Measurements from ENCODE around the gene STON2.

Gene STON2

DNA sequence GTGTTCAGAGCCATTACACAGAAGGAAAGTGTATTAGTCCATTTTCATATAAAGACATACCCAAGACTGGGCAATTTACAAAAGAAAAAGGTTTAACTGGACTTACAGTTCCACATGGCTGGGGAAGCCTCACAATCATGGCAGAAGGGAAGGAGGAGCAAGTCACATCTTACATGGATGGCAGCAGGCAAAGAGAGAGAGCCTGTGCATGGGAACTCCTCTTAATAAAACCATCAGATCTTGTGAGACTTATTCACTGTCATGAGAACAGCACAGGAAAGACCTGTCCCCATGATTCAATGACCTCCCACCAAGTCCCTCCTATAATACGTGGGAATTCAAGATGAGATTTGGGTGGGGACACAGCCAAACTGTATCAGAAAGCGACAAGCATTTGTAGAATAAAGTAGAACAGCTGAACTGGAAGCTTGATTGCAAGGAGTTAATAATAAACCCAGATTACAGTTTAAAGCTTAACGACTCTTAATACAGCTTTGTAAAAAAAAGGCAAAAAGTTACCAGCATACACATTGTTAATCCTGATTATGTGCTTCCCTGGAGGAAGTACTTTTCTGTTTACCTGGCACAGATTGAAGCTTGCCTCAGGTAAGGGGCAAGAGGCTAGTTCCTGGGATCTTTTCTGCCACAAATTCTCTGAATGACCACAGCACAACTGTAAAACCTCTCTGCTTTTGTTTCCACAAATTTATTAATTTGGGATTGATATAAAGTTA is 18.1 kb upstream of the STON2 start:
- DNase-seq = no peak

DNA sequence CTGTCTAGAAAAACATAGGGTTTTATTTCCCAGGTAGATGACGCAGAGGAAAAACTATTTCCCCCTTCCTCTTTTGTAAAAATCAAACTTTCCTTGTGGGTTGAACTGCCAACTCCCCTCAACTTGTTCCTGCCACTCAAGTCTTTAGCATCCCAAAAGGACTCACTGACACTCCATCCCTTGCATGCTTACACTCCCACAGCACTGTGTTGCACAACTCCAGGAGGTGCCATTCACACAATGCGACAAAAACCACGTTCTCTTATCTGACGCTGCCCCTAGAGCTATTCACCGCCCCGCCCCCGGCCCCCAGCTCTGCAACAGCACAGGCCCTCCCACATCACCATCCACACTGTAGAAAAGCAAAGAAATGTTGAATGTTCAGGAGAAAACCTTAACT is 16.9 kb upstream of the STON2 start:
- no peak for DNase-seq

DNA sequence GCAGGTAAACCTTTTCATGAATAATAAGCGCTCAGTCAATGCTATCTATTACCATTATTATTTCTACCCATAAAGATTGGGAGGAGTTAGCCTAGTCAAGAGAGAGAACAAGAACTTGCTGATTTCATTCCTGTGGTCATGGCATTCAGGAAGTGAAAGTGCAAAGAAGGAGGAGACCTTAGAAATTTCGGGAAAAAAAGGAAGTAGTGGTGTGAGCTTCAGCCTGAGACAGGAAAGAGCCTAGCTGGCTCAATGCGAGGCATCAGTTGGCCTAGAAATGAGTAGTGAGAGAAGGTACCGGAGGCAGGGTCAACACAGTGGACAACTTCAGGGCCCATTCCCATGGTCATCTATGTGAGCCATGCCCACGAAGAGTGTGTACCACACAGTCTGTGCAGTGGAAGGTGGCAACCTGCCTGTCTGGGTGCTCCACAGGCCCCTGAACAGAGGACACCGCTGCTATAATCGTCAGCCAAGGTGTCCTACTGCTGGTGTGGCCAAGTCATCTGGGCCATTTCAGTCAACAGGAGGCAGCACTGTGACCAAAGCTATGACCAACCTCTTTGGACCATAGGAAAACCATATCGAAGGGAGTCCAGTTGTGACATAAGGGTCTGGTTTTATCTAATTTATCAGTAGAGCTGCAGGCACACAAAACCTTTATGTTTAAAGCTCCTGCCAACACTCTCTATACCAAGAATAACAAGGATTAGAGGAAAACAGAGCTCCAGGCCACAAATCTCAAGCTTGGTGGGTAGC is 16.2 kb upstream of the STON2 start:
- DNase-seq = no peak

DNA sequence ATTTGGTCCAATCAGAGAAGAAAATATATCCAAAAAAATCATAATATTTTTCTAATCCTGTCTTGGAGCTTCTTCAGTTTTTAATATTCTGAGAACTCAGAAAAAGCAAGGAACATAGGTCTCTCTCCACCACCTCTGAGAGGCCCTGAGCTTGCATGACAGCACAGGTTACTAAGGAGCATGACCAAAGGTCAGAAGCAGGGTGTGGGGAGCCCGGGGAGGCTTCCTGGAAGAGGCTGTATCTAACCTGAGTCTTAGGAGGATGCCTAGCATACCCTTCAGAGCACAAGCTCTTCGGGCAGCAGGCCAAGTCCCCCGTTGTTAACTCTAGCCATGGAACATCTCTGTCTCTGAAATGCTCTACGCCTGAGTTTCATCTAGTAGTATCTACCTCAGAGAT is 15.7 kb upstream of the STON2 start:
- DNase-seq = no peak

DNA sequence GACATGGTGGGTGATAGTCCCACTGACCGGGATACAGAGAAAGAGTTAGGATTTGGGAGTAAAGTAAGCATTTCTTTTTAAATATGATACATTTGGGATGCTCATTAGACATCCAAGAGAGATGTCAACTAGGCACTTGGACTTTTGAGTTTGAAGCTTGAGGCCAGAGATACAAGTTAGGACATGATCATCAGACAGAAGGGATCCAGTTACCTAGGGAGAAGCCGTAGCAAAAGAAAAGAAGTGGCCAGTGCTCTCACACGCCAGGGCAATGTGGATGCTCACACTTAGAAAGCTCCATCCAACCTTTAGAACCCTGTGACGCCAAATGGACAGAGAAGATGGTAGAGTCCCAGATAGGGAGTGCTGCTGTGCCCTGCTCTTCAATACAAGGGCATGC is 14.0 kb upstream of the STON2 start:
- DNase-seq = no peak

DNA sequence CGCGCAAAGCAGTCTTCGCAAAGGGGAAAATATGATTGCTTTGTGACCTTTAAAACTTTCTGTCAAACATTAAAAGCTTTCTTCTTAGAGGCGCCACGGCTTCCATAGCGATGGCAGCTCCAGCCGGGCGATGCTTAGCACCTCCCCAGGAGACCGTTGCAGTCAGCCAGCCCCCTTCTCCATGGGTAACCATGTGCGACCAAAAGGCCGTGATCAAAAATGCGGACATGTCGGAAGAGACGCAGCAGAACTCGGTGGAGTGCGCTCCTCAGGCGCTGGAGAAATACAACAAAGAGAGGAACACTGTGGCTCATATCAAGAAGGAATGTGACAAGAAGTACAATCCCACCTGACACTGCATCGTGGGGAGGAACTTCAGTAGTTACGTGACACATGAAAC is 12.7 kb upstream of the STON2 start:
- no peak for DNase-seq

DNA sequence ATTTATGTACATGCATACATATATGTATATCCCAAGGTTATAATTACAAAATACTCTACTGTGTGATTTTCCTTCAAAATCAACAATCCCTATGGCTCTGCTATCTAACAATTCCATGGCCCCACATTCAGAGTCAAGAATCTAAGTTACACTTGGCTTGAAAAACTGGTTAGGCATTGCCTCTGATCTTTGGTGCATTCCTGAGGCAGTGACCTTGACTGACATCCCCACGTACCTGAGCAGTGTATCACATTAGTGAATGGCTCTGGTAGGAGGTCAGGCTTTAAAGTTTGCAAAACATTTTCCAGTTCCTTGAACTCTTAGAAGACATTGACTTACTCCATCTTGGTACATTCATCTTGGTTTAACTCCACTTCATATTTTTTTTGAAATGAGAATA is 8.5 kb upstream of the STON2 start:
- DNase-seq = no peak

DNA sequence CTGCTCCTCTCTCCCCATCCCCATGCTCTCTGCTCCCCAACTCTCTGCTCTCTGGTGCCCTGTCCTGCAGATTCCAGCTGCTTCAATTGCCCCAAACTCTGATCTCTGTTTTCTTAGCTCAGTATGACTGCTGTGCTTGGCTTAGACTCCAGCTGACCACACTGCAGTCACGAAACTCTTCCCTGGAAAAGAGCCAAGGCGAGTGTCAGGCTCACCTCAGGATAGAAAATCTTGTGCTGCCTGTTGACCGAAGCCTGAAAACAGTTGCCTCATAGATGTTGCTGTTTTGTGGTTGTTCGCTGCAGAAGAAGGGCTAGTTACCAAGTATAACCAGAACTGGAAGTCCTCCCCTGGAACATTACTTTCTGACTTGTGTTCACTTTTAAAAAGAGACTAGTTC is 6.7 kb upstream of the STON2 start:
- DNase-seq = no peak

DNA sequence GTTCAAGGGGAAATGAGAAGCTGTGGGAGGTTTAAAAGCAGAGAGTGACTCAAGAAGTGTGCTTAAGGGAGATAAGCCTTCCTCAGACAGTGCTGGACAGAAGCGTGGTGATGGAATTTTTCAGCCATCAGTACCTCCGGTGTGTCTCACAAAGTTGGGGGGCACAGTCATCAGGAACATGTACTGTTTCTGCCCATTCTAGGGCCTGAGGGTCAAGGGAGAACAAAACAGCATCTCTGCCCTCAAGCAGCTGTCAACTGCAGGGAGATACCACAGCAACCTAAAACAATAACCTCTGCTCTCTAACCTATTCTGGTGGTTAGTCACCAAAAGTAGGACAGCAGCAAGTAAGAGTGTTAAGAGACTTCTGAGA is 2.0 kb upstream of the STON2 start:
- no peak for DNase-seq

DNA sequence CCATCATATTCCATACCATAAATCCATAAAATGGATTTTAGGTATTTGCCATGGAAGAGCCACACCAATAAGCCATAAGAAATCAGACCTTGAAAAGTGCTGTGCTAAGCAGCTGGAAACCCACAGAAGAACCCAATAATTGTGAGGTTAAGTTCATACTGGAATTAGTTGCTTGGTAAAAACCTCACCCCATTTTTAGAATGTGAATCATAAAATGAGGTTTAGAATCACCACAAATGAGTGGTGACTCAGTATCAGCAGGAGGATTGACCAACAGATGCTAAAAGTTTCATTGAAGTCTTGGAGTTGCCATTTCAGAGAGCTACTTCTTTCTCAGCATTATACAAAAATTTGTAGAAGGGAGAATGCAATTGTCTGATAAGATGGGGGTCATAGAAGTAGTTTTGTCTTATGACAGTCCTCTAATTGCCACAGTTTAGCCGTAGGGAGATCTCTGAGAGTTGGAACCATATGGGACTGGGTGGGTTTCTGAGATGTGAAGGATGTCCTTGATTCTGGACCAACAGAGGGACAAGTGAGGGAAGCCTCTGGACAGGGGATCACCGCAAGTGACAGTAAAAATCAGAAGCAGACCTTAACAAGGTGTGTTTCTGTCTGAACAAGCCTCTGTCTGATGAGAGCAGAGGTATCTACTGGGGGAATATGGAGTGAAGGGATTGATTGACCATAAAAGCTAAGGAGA is 1.4 kb upstream of the STON2 start:
- DNase-seq = no peak

DNA sequence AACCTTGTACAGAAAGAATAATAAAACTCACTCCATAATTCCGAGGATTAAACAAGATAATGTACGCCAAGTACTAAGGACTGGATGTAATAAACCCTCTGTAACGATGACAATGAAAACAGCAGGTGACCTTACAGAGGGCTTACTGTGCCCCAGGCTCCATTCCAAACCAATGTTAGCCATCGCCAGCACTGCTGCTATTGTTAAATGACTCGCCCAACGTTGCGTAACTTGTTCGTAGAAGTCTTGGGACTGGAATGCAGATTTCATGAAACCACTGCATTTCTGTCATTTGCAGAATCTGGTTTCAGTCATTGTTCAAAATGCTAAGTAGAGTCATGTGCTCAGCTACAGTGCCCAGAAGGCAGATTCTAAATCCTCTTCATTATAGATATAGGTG is 728 bp upstream of the STON2 start:
- no peak for DNase-seq

DNA sequence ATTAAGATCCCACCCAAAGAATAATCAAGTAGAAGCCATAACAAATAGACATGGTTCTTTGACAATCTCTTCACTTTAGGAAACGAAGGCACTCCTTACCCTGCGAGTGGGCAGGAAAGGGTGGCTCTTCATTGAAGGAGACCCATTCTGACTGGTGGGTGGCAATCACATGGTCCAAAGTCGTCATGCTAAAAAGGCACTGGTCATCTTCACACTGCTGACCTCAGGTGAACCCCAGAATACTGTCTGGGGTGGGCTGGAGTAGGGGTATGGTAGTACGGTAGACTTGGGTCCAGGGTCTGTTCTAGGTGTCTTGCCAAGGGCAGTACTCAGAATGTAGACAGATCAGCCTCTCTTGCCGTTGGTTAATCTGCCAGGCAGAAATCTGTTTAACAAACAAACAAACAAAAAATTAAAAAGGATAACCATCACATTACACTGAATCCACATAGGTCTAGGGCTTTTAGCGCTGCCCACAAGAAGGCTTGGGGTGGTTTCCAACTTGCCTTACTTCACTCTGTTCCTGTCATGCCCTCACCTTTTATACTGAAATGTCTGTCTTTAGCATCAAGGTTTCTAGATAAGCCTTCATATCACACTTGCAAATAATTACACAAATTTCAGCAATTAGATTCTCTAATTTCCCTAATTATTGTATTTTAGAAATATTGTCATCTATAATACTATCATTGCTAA is 1.8 kb downstream of the STON2 start:
- DNase-seq = no peak

DNA sequence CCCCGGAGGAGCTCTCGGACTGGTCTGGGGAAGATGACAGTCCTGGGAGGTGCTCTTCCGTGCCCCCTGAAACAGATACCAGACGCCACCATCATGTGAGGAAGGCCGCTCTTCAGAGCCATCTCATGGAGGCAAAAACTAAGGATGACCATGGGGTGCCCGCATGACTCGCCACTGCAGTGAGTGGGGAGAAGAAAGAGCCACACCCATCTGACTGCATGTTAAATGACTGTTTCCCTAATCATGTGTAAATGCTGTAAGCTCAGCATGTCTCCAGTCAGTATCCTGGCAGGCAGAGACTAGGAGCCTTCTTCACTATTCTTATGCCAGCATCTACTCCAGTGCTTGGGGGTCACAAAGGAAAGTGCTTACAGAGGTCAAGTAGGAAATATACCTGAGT is 4.0 kb downstream of the STON2 start:
- DNase-seq = no peak

DNA sequence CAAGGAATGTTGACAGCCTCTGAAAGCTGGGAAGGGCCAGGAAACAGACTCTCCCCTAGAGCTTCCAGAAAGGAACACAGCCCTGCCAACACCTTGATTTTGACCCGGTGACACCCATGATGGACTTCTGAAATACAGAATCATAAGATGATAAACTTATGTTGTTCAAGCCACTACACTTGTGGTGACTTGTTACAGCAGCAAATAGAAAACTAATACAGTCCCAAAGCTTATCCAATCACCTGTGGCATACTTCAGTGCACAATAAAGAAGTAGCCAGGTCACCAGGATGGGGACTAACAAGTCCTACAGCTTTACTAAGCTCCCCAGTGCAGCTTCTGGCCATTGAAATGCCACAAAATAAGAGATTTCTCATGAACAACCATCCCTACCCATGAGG is 5.4 kb downstream of the STON2 start:
- DNase-seq = no peak

DNA sequence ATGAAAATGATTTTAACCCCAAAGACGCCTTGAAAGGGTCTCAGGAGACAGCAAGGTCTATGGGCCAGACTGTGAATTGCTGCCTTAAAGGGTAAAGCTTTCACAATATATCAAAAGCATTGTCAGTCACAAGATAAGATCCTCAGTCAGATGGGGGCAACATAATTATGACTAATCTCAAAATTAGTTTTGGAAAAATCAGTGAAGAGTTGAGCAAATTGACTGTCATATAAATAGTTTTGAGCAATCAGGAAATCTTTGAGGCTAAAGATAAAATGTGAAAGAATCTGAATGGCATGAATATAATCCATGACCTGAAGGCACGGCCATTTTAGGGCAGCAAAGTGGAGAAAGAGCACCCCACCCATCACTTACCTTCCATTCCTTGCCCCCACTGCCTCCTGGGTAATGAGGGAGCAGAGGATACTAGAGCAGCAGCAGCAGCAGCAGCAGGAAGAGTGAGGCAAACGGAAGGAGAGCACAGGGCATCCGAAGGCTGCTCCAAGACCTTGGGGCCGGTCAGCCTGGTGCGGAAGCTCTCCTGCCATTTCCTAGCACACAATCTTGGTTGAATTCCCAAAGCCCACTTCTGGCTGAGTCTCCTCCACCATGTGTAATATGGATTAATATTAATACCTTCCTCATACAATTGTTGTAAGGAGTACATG is 7.0 kb downstream of the STON2 start:
- DNase-seq = no peak

DNA sequence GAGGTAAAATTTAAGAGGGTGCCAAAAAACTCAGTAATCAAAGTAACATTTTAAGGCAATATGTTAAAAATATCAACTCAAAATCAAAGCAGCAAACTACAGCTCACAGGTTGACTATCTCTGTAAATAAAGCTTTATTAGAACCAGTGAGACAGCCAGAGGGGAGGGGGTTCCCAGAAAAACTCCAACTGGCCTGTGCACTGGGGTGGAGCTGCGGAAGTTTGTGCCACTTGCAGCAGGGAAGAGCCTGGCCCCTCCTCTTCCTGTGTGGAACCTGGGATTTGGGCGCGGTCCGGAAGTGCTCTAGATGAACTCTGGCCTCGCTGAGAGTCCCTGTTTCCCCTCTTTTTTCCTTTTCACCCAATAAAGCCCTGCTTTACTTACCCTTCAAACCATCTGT is 8.1 kb downstream of the STON2 start:
- no peak for DNase-seq

DNA sequence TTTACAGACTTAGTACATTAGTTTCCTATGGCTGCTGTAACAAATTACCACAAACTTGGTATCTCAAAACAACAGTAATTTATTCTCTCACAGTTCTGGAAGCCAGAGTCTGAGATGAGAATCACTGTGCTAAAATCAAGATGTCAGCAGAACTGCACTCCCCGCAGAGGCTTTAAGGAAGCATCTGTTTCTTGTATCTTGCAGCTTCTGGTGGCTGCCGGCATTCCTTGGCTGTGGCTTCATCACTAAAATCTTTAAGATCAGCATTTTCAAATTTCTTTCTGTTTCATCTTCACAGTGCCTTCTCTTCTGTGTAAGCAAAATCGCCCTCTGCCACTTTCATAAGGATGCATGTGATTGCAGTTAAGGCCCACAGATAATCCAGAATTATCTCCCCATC is 9.4 kb downstream of the STON2 start:
- DNase-seq = no peak

DNA sequence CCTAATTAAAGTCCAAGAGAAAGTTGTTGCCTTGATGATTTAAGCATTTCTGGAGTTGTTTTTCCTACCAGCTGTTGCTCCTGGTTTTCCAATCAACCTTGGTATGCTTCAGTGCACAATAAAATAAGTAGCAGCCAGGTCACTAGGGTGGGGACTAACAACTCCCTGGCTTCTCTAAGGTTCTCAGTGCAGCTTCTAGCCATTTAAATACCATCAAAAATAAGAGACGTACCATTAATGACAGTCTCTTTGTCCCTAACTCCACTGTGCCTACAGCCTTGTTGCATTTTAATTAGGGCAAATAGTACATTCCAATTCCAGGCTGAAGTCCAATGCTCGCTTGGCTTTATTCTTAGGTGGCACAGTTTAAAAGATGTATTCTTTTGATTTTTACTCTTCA is 11.8 kb downstream of the STON2 start:
- peak in 1 of 2 donors; percentile 48 for DNase-seq

DNA sequence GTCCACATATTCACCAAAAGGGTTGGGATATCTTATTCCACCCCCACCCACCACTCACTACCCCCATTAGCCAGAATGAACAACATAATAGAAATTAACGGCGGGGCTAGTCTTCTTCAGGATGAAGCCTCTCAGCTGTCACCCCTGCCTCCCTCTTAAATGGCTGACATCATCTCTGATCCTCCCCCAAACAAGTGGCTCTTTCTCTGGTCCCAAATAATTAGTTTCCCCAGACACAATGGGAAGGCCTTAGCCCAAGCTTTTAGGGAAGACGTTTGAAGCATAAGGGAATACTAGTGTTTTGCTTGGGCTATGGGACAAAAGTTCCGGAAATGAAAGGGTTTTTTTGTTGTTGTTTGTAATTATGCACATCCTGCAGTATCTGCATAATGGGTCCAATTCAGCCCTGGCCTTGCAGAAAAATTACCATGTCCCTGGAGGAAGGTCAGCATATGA is 13.8 kb downstream of the STON2 start:
- no peak for DNase-seq

DNA sequence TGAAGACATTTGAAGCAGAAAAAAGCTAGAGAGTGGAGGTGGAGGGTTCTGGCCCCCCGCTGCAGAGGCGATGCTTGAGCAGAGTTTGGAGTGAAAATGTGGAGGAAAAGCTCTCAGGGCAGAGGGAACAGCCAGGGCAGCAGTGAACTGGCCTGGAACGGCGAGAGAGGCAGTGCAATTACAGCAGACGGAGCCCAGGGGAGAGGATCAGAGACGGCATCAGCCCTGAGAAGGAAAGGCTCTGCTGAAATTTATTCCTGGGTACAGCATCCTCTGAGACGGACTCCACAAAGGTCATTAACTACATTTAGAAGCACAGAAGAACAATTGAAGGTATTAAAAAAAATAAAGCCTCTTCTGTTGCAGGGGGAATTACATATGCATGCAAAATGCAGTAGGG is 14.2 kb downstream of the STON2 start:
- no peak for DNase-seq

DNA sequence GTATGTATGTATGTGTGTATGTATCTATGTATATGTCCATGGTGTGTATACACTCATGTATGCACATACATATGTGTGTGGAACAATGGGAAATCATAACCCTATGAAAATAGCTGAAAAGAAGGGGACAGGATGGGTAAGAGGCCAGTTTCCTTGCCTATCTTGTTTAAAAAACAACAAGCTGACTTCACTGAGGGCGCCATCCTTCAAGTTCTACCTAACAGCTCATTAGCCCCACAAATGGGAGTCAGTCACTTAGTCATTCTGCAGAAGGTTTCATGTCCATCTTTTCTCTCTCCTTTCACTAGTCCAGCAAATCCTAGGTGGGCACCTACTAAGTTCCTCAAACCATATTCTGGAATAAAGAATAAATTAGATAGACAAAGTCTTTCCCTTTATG is 14.7 kb downstream of the STON2 start:
- no peak for DNase-seq

DNA sequence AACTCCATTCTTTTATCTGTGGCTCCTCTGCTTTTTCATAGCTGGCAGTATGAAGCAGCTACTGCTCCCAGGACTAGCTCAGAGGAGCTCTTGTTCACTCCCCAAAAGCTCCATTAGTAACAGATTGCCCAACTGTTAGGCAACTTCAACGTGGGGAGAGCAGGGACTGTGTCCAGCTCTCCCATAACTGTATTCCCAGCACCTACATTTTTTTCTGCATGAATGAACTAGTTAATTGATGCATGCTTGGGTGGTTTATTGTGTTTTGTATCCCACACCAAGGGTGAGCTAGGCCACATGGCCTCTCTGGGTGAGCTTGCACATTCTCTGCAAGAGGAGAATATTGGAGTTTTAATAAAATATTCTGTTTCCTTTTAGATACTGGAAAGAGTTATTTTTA is 15.2 kb downstream of the STON2 start:
- DNase-seq = peak in 1 of 2 donors; percentile 19
